Astrocyte of the spinal cord (primary cell): ENCODE data around the gene CUL7.
A peak's percentile ranks its signal among the peaks of the same experiment; 100 is the strongest.

ENCODE experiments used
- DNase-seq: peaks from one replicate; pipeline ENCODE4 v3.0.0; 2011; ENCODE audit warnings: low read depth, low spot score
- H3K4me3 ChIP-seq: 2 replicates; pipeline ENCODE4 v1.5.1; 2011; ENCODE audit warnings: low read depth, mild to moderate bottlenecking, low read length, moderate library complexity
- CTCF ChIP-seq: IDR thresholded peaks from 2 replicates; pipeline ENCODE4 v1.5.1; 2012; ENCODE audit warnings: low read depth, mild to moderate bottlenecking, low read length, inconsistent platforms
- in situ Hi-C: cut with HindIII; loops from 2 replicates; pipeline ENCODE4 v1.10.0; 2017; ENCODE audit warnings: low sequenced_read_pairs

Gene CUL7

GRCh38 chr6:43077981-43078511 lies 24.4 kb upstream of the CUL7 start:
- in situ Hi-C loops, result no loop called here
- no peak for DNase-seq
- peak overlapping the region; percentile 91 for H3K4me3 ChIP-seq
- TF ChIP-seq CTCF, result no peak

- in situ Hi-C loops, result no loop called here
- DNase-seq, result no peak
- peak overlapping the region; percentile 91 for H3K4me3 ChIP-seq
- no peak for TF ChIP-seq CTCF
Observed at GRCh38 chr6:43077333-43077809, 23.7 kb upstream of the CUL7 start.

- in situ Hi-C loops, result no loop called here
- no peak for TF ChIP-seq CTCF
- DNase-seq, result peak; percentile 47
- H3K4me3 ChIP-seq, result peak overlapping the region; percentile 91
Observed at GRCh38 chr6:43076464-43077332, 23.0 kb upstream of the CUL7 start.

- no peak for TF ChIP-seq CTCF
- peak; percentile 72 for DNase-seq
- peak within 1 kb of the TSS; percentile 91 for H3K4me3 ChIP-seq
- in situ Hi-C loops, result no loop called here
Observed at GRCh38 chr6:43075670-43076463, 22.2 kb upstream of the CUL7 start, which contains the start of gene PTK7. Gene PTK7 (plus strand): TSS chr6:43076314. CDS start chr6:43076489, 175 bp downstream.

GRCh38 chr6:43074847-43075669 lies 21.4 kb upstream of the CUL7 start:
- in situ Hi-C loops, result no loop called here
- H3K4me3 ChIP-seq, result no peak overlapping the region
- DNase-seq, result peak; percentile 84
- TF ChIP-seq CTCF, result no peak
